AG09309 (cell line): ENCODE measurements around the gene GSTA1.
"Not testable (repeated sequence)": the region's sequence is repeated elsewhere in the genome, so short reads cannot be mapped to it uniquely, and the experiment has no call there.

Source experiments
- DNase-seq: peaks from one replicate; pipeline ENCODE4 v3.0.0-alpha.2; 2010; ENCODE audit warnings: low read depth
- H3K4me3 ChIP-seq: 2 replicates; pipeline ENCODE4 v1.5.1; 2011; ENCODE audit warnings: mild to moderate bottlenecking, low read depth, low read length, moderate library complexity; ENCODE audit not compliant: control insufficient read depth
- TF ChIP-seq, protein P1 (sequence below): IDR thresholded peaks from 2 replicates; pipeline ENCODE4 v1.5.1; 2011; ENCODE audit warnings: mild to moderate bottlenecking, low read depth, low read length, inconsistent platforms; ENCODE audit not compliant: insufficient read depth, control insufficient read depth; ENCODE audit errors: missing control alignments

GSTA1 gene

DNA sequence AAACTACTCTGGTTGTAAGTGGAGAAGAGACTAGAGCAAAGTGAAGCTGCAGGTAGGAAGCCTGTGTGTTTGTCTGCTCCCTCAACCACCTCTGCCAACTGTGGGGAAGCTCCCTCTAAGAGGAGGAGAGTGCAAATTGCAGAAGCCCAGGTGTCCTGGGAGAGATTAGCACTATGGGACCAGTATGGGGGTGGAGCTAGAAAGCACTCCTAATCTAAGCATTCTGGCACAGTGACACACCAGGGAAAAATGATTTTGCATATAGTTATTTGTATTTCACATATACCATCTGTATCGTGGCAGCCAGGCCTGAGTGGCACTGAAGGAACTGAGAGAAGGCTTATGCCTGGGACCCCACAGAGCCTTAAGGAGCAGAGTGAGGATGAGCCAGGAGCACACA, 12.8 kb downstream of the GSTA1 start:
- TF ChIP-seq, protein P1, sequence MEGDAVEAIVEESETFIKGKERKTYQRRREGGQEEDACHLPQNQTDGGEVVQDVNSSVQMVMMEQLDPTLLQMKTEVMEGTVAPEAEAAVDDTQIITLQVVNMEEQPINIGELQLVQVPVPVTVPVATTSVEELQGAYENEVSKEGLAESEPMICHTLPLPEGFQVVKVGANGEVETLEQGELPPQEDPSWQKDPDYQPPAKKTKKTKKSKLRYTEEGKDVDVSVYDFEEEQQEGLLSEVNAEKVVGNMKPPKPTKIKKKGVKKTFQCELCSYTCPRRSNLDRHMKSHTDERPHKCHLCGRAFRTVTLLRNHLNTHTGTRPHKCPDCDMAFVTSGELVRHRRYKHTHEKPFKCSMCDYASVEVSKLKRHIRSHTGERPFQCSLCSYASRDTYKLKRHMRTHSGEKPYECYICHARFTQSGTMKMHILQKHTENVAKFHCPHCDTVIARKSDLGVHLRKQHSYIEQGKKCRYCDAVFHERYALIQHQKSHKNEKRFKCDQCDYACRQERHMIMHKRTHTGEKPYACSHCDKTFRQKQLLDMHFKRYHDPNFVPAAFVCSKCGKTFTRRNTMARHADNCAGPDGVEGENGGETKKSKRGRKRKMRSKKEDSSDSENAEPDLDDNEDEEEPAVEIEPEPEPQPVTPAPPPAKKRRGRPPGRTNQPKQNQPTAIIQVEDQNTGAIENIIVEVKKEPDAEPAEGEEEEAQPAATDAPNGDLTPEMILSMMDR: no peak
- H3K4me3 ChIP-seq: no peak overlapping the region
- DNase-seq: no peak

DNA sequence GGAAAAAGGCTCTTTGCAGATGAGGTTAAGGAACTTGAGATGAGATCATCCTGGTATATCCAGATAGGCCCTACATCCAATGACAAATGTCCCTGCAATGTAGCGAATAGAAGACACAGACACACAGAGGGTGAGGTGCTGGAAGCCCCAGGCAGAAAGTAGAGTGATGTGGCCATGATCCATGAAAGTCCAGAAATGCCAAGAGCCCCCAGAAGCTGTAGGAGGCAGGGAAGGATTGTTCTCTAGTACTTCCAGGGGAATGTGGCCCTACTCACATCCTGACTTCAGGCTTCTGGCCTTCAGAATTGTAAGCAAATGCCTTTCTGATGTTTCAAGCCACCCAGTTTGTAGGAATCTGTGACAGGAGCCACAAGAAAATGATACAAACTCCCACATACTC, 14.0 kb downstream of the GSTA1 start:
- not testable (repeated sequence) for DNase-seq, H3K4me3 ChIP-seq

DNA sequence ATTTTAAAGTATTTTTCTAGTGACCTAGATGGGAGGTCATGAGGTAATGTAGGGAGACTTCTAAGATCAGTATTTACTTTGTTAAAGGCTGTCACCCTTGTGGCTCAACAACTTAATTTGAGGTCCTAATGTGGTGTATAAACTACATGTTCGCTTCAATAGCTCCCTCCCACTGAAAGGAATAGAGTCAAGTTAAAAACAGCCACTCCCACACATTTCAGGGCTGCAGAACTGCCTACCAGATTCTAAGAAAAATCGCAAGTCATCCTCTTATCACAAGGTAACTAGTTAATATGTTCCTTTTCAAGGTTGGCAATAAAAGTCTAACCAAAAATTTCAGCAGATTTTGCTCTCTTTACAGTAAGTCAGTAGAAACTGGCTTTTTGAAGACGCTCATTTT, 15.1 kb downstream of the GSTA1 start:
- TF ChIP-seq, protein P1: no peak
- H3K4me3 ChIP-seq: no peak overlapping the region
- no peak for DNase-seq

DNA sequence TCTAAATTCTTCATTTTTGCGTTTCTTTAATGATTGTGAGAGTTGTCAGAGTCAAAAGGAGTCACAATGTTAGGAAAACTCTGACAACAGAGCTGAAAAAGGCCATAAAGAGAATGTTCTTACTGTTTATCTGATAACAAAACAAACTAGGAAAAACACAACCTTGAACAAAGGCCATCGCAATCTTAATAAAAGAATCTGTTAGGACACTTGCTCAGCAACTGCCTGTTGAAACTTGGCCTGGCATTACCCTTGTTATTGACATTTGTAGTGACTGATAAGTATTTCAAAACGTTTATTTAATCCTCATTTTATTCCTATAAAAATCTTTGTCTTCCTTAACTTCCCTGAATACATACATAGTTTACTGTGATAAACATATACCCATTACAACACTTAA, 15.7 kb downstream of the GSTA1 start:
- TF ChIP-seq, protein P1: no peak
- no peak for DNase-seq

DNA sequence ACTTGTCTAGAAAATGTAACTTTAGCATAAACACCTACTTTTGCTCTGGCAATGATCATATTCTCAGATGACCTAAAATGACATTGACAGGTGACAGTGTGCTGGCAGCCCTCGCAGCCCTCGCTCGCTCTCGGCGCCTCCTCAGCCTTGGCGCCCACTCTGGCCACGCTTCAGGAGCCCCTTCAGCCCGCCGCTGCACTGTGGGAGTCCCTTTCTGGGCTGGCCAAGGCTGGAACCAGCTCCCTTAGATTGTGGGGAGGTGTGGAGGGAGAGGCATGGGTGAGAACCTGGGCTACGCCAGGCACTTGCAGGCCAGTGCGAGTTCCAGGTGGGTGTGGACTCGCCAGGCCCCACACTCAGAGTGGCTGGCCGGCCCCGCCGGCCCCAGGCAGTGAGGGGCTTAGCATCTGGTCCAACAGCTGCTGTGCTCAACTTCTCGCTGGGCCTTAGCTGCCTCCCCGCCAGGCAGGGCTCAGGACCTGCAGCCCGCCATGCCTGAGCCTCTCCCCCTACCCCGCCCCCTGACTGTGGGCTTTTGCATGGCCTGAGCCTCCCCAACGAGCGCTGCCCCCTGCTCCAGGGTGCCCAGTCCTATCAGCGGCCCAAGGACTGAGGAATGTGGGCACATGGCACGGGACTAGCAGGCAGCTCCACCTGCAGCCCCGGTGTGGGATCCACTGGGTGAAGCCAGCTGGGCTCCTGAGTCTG, 17.2 kb downstream of the GSTA1 start:
- no peak for DNase-seq
- TF ChIP-seq, protein P1: no peak

More for the DNA sequence above, 15.7 kb downstream of the GSTA1 start:
- no peak overlapping the region for H3K4me3 ChIP-seq

DNA sequence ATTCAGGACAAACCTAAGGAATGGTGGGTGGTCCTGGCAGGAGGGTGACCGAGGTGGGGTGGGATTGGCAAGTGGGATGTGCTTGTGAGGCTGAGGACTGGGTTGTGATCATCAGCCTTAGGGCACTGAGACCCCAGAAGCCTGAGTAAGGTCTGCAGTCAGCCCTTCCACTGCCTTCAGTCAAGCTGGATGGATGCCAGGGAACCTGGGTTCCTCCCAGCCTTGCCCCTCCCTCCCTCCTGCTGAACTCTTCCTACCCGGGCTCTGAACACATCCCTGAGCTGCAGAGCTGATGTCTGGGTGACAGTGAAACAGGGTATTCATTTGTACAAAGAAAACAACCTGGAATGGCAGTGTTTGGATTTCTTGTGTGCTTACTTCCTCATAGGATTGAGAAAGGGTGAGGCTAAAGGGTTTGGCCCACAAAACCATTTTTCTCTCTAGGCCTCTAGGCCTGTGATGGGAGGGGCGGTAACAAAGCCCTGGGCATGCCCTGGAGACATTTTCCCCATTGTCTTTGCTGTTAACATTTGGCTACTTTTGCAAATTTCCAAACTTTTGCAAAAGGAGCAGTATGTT, 20.8 kb downstream of the GSTA1 start:
- H3K4me3 ChIP-seq, DNase-seq: not testable (repeated sequence)

More for the DNA sequence above, 17.2 kb downstream of the GSTA1 start:
- no peak overlapping the region for H3K4me3 ChIP-seq

DNA sequence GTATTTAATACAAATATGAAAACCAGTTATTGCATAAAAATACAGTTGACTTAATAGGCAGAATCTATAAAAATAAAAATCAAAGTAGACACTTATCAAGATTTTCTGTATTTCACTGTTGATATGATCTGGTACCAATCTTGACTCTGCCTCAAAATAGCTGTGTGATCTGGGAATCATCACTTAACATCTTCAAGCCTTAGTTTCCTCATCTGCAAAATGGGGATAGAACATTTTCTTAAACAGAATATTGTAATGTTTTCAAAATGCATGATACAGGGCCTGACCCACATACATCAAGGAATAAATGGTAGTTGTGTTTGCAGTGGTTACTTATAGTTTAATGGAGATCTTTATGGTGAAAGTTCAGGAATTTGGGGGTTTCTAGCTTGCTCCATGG, 21.4 kb downstream of the GSTA1 start:
- DNase-seq, H3K4me3 ChIP-seq: not testable (repeated sequence)

DNA sequence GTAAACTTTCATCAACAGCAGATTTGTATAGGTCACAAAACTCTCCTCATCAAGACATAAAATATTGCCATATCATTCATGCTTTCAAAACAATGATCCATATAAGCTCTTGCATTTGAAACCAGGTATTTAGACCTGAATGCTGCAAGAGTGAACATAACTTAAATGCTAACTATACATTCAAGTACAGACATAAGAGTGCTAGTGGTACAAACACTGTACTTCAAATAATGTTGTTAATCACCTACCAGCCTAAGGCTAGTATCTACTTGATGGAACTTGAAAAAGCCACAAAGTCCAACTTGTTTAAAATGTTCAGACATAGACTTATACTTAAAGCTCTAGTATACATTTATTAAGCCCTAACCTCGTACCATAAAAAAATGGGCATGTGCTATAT, 24.4 kb downstream of the GSTA1 start:
- no peak for DNase-seq
- TF ChIP-seq, protein P1: no peak
- H3K4me3 ChIP-seq: no peak overlapping the region

DNA sequence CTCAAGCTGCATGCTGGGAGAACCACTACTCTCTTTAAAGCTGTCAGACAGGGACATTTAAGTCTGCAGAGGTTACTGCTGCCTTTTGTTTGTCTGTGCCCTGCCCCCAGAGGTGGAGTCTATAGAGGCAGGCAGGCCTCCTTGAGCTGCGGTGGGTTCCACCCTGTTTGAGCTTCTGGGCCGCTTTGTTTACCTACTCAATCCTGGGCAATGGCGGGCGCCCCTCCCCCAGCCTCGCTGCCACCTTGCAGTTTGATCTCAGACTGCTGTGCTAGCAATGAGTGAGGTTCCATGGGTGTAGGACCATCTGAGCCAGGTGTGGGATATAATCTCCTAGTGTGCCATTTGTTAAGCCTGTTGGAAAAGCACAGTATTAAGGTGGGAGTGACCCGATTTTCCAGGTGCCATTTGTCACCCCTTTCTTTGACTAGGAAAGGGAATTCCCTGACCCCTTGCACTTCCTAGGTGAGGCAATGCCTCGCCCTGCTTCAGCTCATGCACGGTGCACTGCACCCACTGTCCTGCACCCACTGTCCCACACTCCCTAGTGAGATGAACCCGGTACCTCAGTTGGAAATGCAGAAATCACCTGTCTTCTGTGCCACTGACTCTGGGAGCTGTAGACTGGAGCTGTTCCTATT, 26.8 kb downstream of the GSTA1 start:
- not testable (repeated sequence) for DNase-seq, H3K4me3 ChIP-seq

DNA sequence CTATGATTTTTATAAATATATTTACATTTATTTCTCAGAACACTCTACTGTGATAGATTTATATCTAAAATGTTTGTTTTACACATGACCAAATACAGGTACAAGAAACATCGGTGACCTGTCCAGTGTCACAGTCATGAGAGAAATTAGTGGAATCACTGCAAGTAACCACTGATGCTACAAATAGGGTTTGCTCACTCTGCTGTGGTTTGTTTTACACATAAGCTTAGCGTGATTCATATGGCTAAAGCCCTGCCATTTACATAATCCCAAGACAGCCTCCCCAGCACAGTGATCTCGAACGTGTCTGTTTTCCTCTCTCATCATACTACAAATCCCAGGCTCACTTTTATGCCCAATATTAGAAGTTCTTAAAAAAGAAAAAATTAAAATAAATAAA, 34.2 kb downstream of the GSTA1 start:
- H3K4me3 ChIP-seq, DNase-seq: not testable (repeated sequence)

DNA sequence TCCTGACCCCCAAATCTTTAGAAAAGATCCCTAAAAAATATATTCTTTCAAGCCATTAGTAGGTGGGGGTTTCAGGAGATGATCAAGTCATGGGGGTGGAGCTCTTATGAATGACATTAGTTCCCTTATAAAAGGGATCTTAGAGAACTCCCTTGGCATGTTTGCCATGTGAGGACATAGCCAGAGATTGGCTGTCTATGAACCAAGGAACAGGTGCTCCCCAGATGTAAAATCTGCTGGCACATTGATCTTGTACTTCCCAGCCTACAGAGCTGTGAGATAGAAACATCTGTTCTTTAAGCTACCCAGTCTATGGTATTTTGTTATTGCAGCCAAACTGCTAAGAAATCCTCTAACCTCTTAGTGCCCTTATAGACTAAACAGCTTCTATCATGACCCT, 36.0 kb downstream of the GSTA1 start:
- DNase-seq, H3K4me3 ChIP-seq: not testable (repeated sequence)

DNA sequence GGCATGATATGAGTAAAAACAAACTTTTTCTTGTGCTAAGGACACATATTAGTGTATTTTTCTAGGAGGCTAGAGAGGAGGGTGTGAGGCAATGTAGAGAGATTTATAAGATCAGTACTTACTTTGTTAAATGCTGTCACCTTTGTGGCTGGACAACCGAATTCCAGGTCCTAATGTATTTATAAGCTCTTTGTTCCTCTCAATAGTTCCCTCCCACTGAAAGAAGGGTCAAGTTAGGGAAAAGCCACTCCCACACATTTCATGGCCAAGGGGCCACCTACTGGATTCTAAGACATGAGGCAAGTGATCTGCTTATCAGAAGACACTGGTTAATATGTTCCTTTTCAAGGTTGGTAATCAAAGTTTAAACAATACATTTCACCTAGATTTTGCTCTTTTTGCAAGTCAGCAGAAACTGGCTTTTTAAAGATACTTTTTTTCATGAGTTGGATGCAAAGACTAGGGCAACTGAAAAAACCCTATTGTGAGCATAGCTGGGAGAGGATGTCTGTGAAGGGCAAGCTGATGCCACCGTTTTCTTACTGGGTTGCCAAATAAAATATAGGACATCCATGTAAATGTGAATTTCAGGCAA, 40.2 kb downstream of the GSTA1 start, which contains the start of gene GSTA2:
Gene GSTA2 (minus strand): TSS at position 154 of the 595 bp plus-strand sequence. CDS start 5,528 bp downstream, outside the sequence.
- not testable (repeated sequence) for H3K4me3 ChIP-seq, DNase-seq
